Small intestine (tissue), 7 donors: Measurements from ENCODE around the gene ADPGK. TPM values are rescaled to one million over a fixed set of nuclear protein-coding genes. Genes with fewer than 3 reads are reported as not detected.

Source experiments
- DNase-seq, 2 donors: peaks; one replicate each; pipeline versions ENCODE4 v3.0.0 to v3.0.0-alpha.2; 2013
- FAIRE-seq: peaks from 2 replicates; lab custom pipeline; 2012; peaks lifted over from hg19 to GRCh38; lab: Jason Lieb, UNC
- H3K27ac ChIP-seq, 3 donors: one replicate each; pipeline ENCODE4 v1.5.1; 2013; ENCODE audit warnings: low read length in 2 of 3, mild to moderate bottlenecking in 2 of 3, control low read depth in 1 of 3, inconsistent platforms in 1 of 3, low read depth in 1 of 3, moderate library complexity in 1 of 3
- H3K27me3 ChIP-seq, 3 donors: one replicate each; pipeline ENCODE4 v1.6.1; 2013; ENCODE audit warnings: low read length in 3 of 3, inconsistent platforms in 1 of 3; ENCODE audit not compliant: control insufficient read depth in 3 of 3, insufficient read depth in 3 of 3
- H3K36me3 ChIP-seq, 3 donors: one replicate each; pipeline ENCODE4 v1.6.1; 2013; ENCODE audit warnings: low read length in 3 of 3, inconsistent platforms in 1 of 3, low read depth in 1 of 3, mild to moderate bottlenecking in 1 of 3, moderate library complexity in 1 of 3; ENCODE audit not compliant: control insufficient read depth in 3 of 3, insufficient read depth in 2 of 3
- H3K4me1 ChIP-seq, 3 donors: one replicate each; pipeline ENCODE4 v1.6.1; 2013; ENCODE audit warnings: low read length in 2 of 3, inconsistent platforms in 1 of 3, low read depth in 1 of 3, mild to moderate bottlenecking in 1 of 3, moderate library complexity in 1 of 3; ENCODE audit not compliant: control insufficient read depth in 3 of 3, insufficient read depth in 2 of 3
- H3K4me3 ChIP-seq, 3 donors: one replicate each; pipeline ENCODE4 v1.5.1; 2013; ENCODE audit warnings: low read length in 3 of 3, control low read depth in 1 of 3, inconsistent platforms in 1 of 3, low read depth in 1 of 3, mild to moderate bottlenecking in 1 of 3, moderate library complexity in 1 of 3
- H3K9me3 ChIP-seq, 2 donors: one replicate each; pipeline ENCODE4 v1.6.1; 2013; ENCODE audit warnings: low read depth in 1 of 2, low read length in 1 of 2; ENCODE audit not compliant: control insufficient read depth in 2 of 2, insufficient read depth in 1 of 2
- WGBS, 3 donors: extraction: QIAGEN DNeasy Blood & Tissue Kit; methylation state at CpG; one replicate each; pipeline ENCODE4 v1.1.7; 2013; 5-methylcytosine and 5-hydroxymethylcytosine counted together
- polyA plus RNA-seq, 4 donors: library from polyadenylated mRNA; stranded (reverse) in 3 of 4; unstranded in 1 of 4; fragments of 200-250 nt in 3 of 4; fragments of 120-200 nt in 1 of 4; gene quantifications; one replicate each; pipeline versions ENCODE4 v1.2.1 to v1.2.3, GENCODE V29; 2013
- donor health status: healthy with polysubstance abuse.
- donor health status: control.
- donor health status: control.
- donor health status: Bipolar disorder and iron deficiency.
- donor health status: healthy.

ADPGK gene
- polyA plus RNA-seq, 4 donors: 18.1 to 48.0 (median 26.2) TPM

- no peak for FAIRE-seq
- H3K27me3 ChIP-seq: no peaks in the 10 kb centered on the region
- DNase-seq: no peak
- H3K9me3 ChIP-seq: no peaks in the 10 kb centered on the region
- no peak overlapping the region for H3K4me3 ChIP-seq
- no peak overlapping the region for H3K27ac ChIP-seq
- peaks cover 8 to 47% (median 15%) of the 10 kb centered on the region in 3 donors for H3K36me3 ChIP-seq
- H3K4me1 ChIP-seq: no peaks in the 10 kb centered on the region
- 93 to 95% (median 94%) methylated on average over 6 of the region's 6 CpGs for WGBS, 3 donors
These were observed 29.5 kb downstream of the ADPGK start for GRCh38 chr15:72754096-72754495.

GRCh38 chr15:72751751-72752455, 31.7 kb downstream of the ADPGK start:
- peaks cover 7 to 40% (median 10%) of the 10 kb centered on the region in 3 donors for H3K36me3 ChIP-seq
- no peak overlapping the region for H3K4me3 ChIP-seq
- no peaks in the 10 kb centered on the region for H3K4me1 ChIP-seq
- no peaks in the 10 kb centered on the region for H3K27me3 ChIP-seq
- WGBS, 3 donors: 76 to 85% (median 84%) methylated on average over 9 of the region's 9 CpGs
- no peak overlapping the region for H3K27ac ChIP-seq
- DNase-seq (no peak), FAIRE-seq (no peak)
- H3K9me3 ChIP-seq: no peaks in the 10 kb centered on the region

- DNase-seq (no peak), FAIRE-seq (no peak)
- peaks cover 3 to 21% (median 10%) of the 10 kb centered on the region in 3 donors for H3K36me3 ChIP-seq
- no peak overlapping the region for H3K4me3 ChIP-seq
- 94 to 98% (median 96%) methylated on average over 2 of the region's 2 CpGs for whole genome bisulfite sequencing, 3 donors
- H3K9me3 ChIP-seq: no peaks in the 10 kb centered on the region
- no peak overlapping the region for H3K27ac ChIP-seq
- no peaks in the 10 kb centered on the region for H3K4me1 ChIP-seq
- no peaks in the 10 kb centered on the region for H3K27me3 ChIP-seq
These were observed 33.9 kb downstream of the ADPGK start for GRCh38 chr15:72749700-72750099.

GRCh38 chr15:72740219-72740618, 43.3 kb downstream of the ADPGK start:
- Histone ChIP-seq H3K27ac (no peak overlapping the region), H3K27me3 (no peaks in the 10 kb centered on the region), H3K4me1 (peaks cover 0 to 2% (median 0%) of the 10 kb centered on the region in 3 donors), H3K9me3 (no peaks in the 10 kb centered on the region), H3K36me3 (peaks cover 7 to 19% (median 9%) of the 10 kb centered on the region in 3 donors), H3K4me3 (no peak overlapping the region)
- 50 to 76% (median 66%) methylated on average over 1 of the region's 1 CpG for whole genome bisulfite sequencing, 3 donors
- FAIRE-seq (no peak), DNase-seq (peak in 1 of 2 donors; percentile 4)

GRCh38 chr15:72737723-72738122, 45.8 kb downstream of the ADPGK start:
- no peaks in the 10 kb centered on the region for H3K27me3 ChIP-seq
- DNase-seq (no peak), FAIRE-seq (no peak)
- no peak overlapping the region for H3K27ac ChIP-seq
- no peak overlapping the region for H3K4me3 ChIP-seq
- H3K9me3 ChIP-seq: no peaks in the 10 kb centered on the region
- H3K4me1 ChIP-seq: peaks cover 0 to 2% (median 0%) of the 10 kb centered on the region in 3 donors
- peaks cover 7 to 26% (median 13%) of the 10 kb centered on the region in 3 donors for H3K36me3 ChIP-seq
- WGBS, 3 donors: 94 to 100% (median 97%) methylated on average over 1 of the region's 1 CpG

GRCh38 chr15:72737061-72737460, 46.5 kb downstream of the ADPGK start:
- 83 to 86% (median 83%) methylated on average over 3 of the region's 3 CpGs for WGBS, 3 donors
- H3K27me3 ChIP-seq: no peaks in the 10 kb centered on the region
- H3K27ac ChIP-seq: no peak overlapping the region
- peaks cover 7 to 29% (median 13%) of the 10 kb centered on the region in 3 donors for H3K36me3 ChIP-seq
- DNase-seq (no peak), FAIRE-seq (no peak)
- no peak overlapping the region for H3K4me3 ChIP-seq
- peaks cover 0 to 2% (median 0%) of the 10 kb centered on the region in 3 donors for H3K4me1 ChIP-seq
- no peaks in the 10 kb centered on the region for H3K9me3 ChIP-seq

- DNase-seq: no peak
- Histone ChIP-seq H3K27me3 (no peaks in the 10 kb centered on the region), H3K4me1 (peaks cover 0 to 2% (median 0%) of the 10 kb centered on the region in 3 donors), H3K27ac (no peak overlapping the region), H3K36me3 (peaks cover 7 to 37% (median 13%) of the 10 kb centered on the region in 3 donors), H3K4me3 (no peak overlapping the region), H3K9me3 (no peaks in the 10 kb centered on the region)
- no peak for FAIRE-seq
- WGBS, 3 donors: 93 to 98% (median 94%) methylated on average over 2 of the region's 2 CpGs
These were observed 48.4 kb downstream of the ADPGK start for GRCh38 chr15:72735111-72735510.

GRCh38 chr15:72733941-72734738, 49.4 kb downstream of the ADPGK start:
- 72 to 91% (median 84%) methylated on average over 2 of the region's 2 CpGs for WGBS, 3 donors
- Histone ChIP-seq H3K4me1 (no peaks in the 10 kb centered on the region), H3K4me3 (no peak overlapping the region), H3K27ac (no peak overlapping the region), H3K9me3 (no peaks in the 10 kb centered on the region), H3K36me3 (peaks cover 7 to 36% (median 11%) of the 10 kb centered on the region in 3 donors), H3K27me3 (no peaks in the 10 kb centered on the region)
- FAIRE-seq (no peak), DNase-seq (no peak)
